H1 (cell line): ENCODE measurements around the gene PPP1CA.

Experiments used
- BRCA1 ChIP-seq: IDR thresholded peaks from 2 replicates; pipeline ENCODE4 v1.6.1; 2012; ENCODE audit warnings: low read depth, low read length, improper control_type of control experiment
- EGR1 ChIP-seq: IDR thresholded peaks from 2 replicates; pipeline ENCODE4 v1.6.1; 2011; ENCODE audit warnings: low read depth, low read length, borderline replicate concordance
- EP300 ChIP-seq, 2 experiments: IDR thresholded peaks; 1 replicate in 1 of 2; 2 replicates in 1 of 2; pipeline ENCODE4 v1.6.1; 2011 to 2012; ENCODE audit warnings: low read depth in 2 of 2, low read length in 2 of 2, mild to moderate bottlenecking in 2 of 2, borderline replicate concordance in 1 of 2, inconsistent platforms in 1 of 2, moderate library complexity in 1 of 2
- FOSL1 ChIP-seq: IDR thresholded peaks from 2 replicates; pipeline ENCODE4 v1.6.1; 2011; ENCODE audit warnings: mild to moderate bottlenecking, low read depth, low read length, moderate library complexity; ENCODE audit not compliant: insufficient read depth
- HDAC2 ChIP-seq, 2 experiments: fragments of 300-600 bp in 1 of 2; sonication (generic) in 1 of 2; IDR thresholded peaks; 2 replicates each; pipeline ENCODE4 v1.6.1; 2011 to 2012; ENCODE audit warnings: low read depth in 2 of 2, low read length in 2 of 2, mild to moderate bottlenecking in 2 of 2, moderate library complexity in 2 of 2, borderline replicate concordance in 1 of 2, inconsistent platforms in 1 of 2
- KDM4A ChIP-seq: IDR thresholded peaks from one replicate; pipeline ENCODE4 v1.7.1; 2012; ENCODE audit warnings: low read depth, mild to moderate bottlenecking, moderate library complexity, low read length, inconsistent platforms; ENCODE audit not compliant: severe bottlenecking
- MAX ChIP-seq: IDR thresholded peaks from 2 replicates; pipeline ENCODE4 v1.6.1; 2012; ENCODE audit warnings: inconsistent platforms
- POLR2A ChIP-seq, 2 experiments: IDR thresholded peaks; 1 replicate in 1 of 2; 2 replicates in 1 of 2; pipeline ENCODE4 v1.6.1; 2011; ENCODE audit warnings: low read depth in 2 of 2, low read length in 2 of 2, mild to moderate bottlenecking in 2 of 2; ENCODE audit errors: control extremely low read depth in 1 of 2
- RAD21 ChIP-seq, 2 experiments: IDR thresholded peaks in 1 of 2; conservative IDR thresholded peaks in 1 of 2; 2 replicates each; pipeline ENCODE4 v1.6.1; 2011; ENCODE audit warnings: low read depth in 2 of 2, low read length in 2 of 2, improper control_type of control experiment in 1 of 2, inconsistent platforms in 1 of 2, mild to moderate bottlenecking in 1 of 2, moderate library complexity in 1 of 2
- SP1 ChIP-seq: IDR thresholded peaks from 2 replicates; pipeline ENCODE4 v1.6.1; 2011; ENCODE audit warnings: low read depth, low read length
- TAF1 ChIP-seq: IDR thresholded peaks from 2 replicates; pipeline ENCODE4 v1.6.1; 2011; ENCODE audit warnings: mild to moderate bottlenecking, low read depth, low read length
- TEAD4 ChIP-seq: IDR thresholded peaks from 2 replicates; pipeline ENCODE4 v1.6.1; 2012; ENCODE audit warnings: low read depth, low read length, inconsistent platforms, mixed read lengths
- TF ChIP-seq, protein P1 (sequence below): IDR thresholded peaks from 2 replicates; pipeline ENCODE4 v1.6.1; 2011; ENCODE audit warnings: low read depth, mild to moderate bottlenecking, low read length; ENCODE audit not compliant: insufficient read depth
- TF ChIP-seq, protein P2 (sequence below), 3 experiments: IDR thresholded peaks; 1 replicate in 2 of 3; 2 replicates in 1 of 3; pipeline versions ENCODE4 v1.5.1 to v1.6.1; 2011; ENCODE audit warnings: low read length in 3 of 3, mild to moderate bottlenecking in 3 of 3, inconsistent platforms in 2 of 3, low read depth in 1 of 3, moderate library complexity in 1 of 3; ENCODE audit not compliant: insufficient read depth in 1 of 3; ENCODE audit errors: control extremely low read depth in 1 of 3

DNA sequence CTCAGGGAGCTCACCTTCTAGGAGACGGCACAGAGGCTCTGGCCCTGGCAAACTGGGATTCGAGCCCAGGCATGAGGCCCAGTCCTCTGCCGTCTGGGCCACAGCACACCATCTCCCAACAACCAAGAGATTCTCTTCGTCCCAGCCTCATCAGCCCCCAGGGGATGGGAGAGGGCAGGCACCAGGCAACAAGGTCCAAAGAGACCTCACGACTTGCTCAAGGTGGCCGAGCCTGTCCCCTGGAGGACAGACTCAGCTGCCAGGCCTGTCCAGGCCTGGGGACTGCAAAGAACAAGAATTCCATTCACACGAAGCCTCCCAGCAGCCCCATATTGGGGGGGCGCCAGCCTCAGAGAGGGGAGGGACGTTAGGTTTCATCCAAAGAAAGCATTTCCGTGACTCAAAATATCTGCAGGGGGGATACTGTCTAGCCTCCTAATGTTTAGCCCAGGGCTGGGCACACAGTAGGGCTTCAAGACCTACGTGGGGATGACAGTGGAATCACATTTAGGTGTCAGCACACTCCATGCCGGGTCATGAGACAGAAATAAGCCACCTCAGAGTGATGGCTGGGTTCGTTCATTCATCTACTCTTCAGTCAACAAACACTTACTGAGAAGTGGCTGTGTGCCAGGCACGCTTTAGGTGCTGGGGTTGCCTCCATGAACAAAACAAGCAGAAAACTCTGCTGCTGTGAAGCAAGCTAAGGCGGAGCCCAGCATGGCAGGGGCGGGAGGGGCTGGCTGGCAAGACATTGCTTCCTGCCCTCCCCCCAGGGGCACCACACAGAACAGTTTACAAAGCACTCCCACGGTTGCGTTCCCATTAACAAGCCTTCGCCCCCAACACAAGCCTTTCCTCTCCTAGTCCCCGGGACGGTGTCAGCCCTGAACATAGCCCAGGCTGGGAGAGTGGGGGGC is 15.0 kb upstream of the PPP1CA start:
- TF ChIP-seq, protein P1, sequence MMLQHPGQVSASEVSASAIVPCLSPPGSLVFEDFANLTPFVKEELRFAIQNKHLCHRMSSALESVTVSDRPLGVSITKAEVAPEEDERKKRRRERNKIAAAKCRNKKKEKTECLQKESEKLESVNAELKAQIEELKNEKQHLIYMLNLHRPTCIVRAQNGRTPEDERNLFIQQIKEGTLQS = no peak
- TF ChIP-seq EP300 (IDR thresholded peaks at IDR 0.05; ENCODE audit: borderline replicate concordance in 1 of 2, low read depth in 2 of 2, low read length in 2 of 2) = no peak
- no peak for TF ChIP-seq FOSL1
- TF ChIP-seq POLR2A (IDR thresholded peaks at IDR 0.05; ENCODE audit: control extremely low read depth in 1 of 2, low read depth in 2 of 2, low read length in 2 of 2) = no peak
- TF ChIP-seq, protein P2, sequence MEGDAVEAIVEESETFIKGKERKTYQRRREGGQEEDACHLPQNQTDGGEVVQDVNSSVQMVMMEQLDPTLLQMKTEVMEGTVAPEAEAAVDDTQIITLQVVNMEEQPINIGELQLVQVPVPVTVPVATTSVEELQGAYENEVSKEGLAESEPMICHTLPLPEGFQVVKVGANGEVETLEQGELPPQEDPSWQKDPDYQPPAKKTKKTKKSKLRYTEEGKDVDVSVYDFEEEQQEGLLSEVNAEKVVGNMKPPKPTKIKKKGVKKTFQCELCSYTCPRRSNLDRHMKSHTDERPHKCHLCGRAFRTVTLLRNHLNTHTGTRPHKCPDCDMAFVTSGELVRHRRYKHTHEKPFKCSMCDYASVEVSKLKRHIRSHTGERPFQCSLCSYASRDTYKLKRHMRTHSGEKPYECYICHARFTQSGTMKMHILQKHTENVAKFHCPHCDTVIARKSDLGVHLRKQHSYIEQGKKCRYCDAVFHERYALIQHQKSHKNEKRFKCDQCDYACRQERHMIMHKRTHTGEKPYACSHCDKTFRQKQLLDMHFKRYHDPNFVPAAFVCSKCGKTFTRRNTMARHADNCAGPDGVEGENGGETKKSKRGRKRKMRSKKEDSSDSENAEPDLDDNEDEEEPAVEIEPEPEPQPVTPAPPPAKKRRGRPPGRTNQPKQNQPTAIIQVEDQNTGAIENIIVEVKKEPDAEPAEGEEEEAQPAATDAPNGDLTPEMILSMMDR (IDR thresholded peaks at IDR 0.05; ENCODE audit: control extremely low read depth in 1 of 3, insufficient read depth in 1 of 3, low read depth in 1 of 3, low read length in 3 of 3) = no peak
- no peak for TF ChIP-seq TEAD4
- TF ChIP-seq TAF1 = no peak
- no peak for TF ChIP-seq SP1
- TF ChIP-seq BRCA1 = no peak
- no peak for TF ChIP-seq RAD21 (IDR thresholded peaks at IDR 0.05 in 1 of 2, conservative IDR thresholded peaks at IDR 0.05 in 1 of 2; ENCODE audit: low read depth in 2 of 2, low read length in 2 of 2)
- no peak for TF ChIP-seq KDM4A
- TF ChIP-seq MAX = no peak
- no peak for TF ChIP-seq HDAC2 (IDR thresholded peaks at IDR 0.05; ENCODE audit: borderline replicate concordance in 1 of 2, low read depth in 2 of 2, low read length in 2 of 2)
- no peak for TF ChIP-seq EGR1
